ENCODE results near the gene RASSF7. TPM values are rescaled to one million over a fixed set of nuclear protein-coding genes. Genes with fewer than 3 reads are reported as not detected.

RASSF7 gene
- total and polyA plus RNA-seq, 2 of the 8 experiments (the other 6 are each of a cell fraction or from before 2014, with no cell fraction given) = 22.3 to 43.9 TPM

DNA sequence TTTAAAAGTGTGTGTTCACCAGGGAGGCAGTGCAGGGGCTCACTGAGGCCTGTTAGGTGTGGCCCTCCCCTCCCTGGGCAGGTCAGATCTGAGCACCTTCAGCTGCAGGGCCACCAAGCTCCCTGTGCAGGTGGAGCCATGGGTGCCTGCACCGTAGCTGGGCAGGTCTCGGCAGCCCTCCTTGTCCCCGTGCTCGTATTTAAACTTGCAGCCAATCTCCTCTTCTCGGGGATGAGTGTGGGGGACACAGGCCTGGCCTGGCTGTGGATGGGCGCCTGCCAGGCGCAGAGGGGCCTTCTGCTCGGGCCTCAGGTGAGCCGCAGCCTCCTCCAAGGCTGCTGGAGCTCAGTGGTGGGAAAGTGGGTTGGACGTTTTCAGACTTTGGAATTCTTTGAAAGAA lies 34.6 kb downstream of the RASSF7 start:
- no peaks in the 10 kb centered on the region; a peak in 1 of 4 replicates for H3K79me2 ChIP-seq (ENCODE audit: control insufficient read depth in 1 of 2, insufficient read depth in 2 of 2, low read length in 2 of 2)
- H3K79me1 ChIP-seq (ENCODE audit: low read depth, low read length) = peaks cover 4% of the 10 kb centered on the region; the same call in 1 of the 2 replicates
- H2BK5ac ChIP-seq (ENCODE audit: low read depth, low read length) = no peak overlapping the region
- H2BK15ac ChIP-seq (ENCODE audit: low read length) = no peak overlapping the region
- H3K18ac ChIP-seq (ENCODE audit: extremely low read depth, low read length) = no peak overlapping the region
- ChIA-PET CTCF (ENCODE audit: partially characterized antibody) (interaction anchor here (0.5 to 2.4 kb wide), 9 partner anchors 9 to 70 kb away, joined by 3 to 8 read pairs (median 4); no protein-coding TSS in a partner anchor), POLR2A (ENCODE audit: partially characterized antibody) (no interaction called here)
- FAIRE-seq = no peak
- H3K27ac ChIP-seq (ENCODE audit: low read depth, low read length) = no peak overlapping the region; the same call in 1 of the 2 replicates
- no peak overlapping the region for H2AK5ac ChIP-seq (ENCODE audit: low read depth, low read length)
- H3K56ac ChIP-seq (replicated peaks; ENCODE audit: insufficient read length, low read depth, low read length) = no peak overlapping the region
- H4K20me1 ChIP-seq (replicated peaks in 1 of 2; ENCODE audit: control insufficient read depth in 1 of 2, insufficient read depth in 2 of 2, low read length in 2 of 2) = peaks cover 5 to 6% of the 10 kb centered on the region in 2 experiments
- TF ChIP-seq RAD21 (IDR thresholded peaks at IDR 0.05 in 1 of 2, conservative IDR thresholded peaks at IDR 0.05 in 1 of 2; ENCODE audit: low read depth in 2 of 2, low read length in 2 of 2) = no peak
- no peak overlapping the region for H3K4ac ChIP-seq (replicated peaks; ENCODE audit: insufficient read length, low read depth, low read length)
- no peak overlapping the region for H3K9ac ChIP-seq (replicated peaks in 1 of 4; ENCODE audit: extremely low read depth in 1 of 4, low read depth in 3 of 4, low read length in 3 of 4)
- H2BK20ac ChIP-seq (ENCODE audit: low read length) = no peak overlapping the region
- no peaks in the 10 kb centered on the region for H3K27me3 ChIP-seq (replicated peaks in 1 of 4; ENCODE audit: control insufficient read depth in 3 of 4, extremely low read depth in 1 of 4, insufficient read depth in 3 of 4, low read length in 3 of 4)
- H3K23ac ChIP-seq (ENCODE audit: insufficient read length) = no peak overlapping the region
- no peak overlapping the region for H2BK120ac ChIP-seq (replicated peaks; ENCODE audit: low read depth, low read length)
- H4K8ac ChIP-seq (ENCODE audit: extremely low read depth, insufficient read depth, low read length) = no peak overlapping the region
- no peak overlapping the region for H4K5ac ChIP-seq (ENCODE audit: insufficient read length, low read depth, low read length)
- no peak overlapping the region for H2BK12ac ChIP-seq (ENCODE audit: low read depth, low read length)
- no peak overlapping the region for H3K4me2 ChIP-seq (ENCODE audit: insufficient read depth in 1 of 2, low read depth in 2 of 2, low read length in 2 of 2)
- H3K4me3 ChIP-seq (ENCODE audit: extremely low read depth in 1 of 4, insufficient read depth in 2 of 4, low read depth in 3 of 4, low read length in 4 of 4) = no peak overlapping the region
- no peak overlapping the region for H2AFZ ChIP-seq (ENCODE audit: low read length)
- H3K4me1 ChIP-seq (replicated peaks in 1 of 4; ENCODE audit: control insufficient read depth in 3 of 4, insufficient read depth in 4 of 4, low read length in 3 of 4) = no peaks in the 10 kb centered on the region
- H3K14ac ChIP-seq (ENCODE audit: insufficient read length) = no peak overlapping the region
- H3K9me3 ChIP-seq (ENCODE audit: insufficient read depth in 2 of 2, low read depth in 1 of 2, low read length in 1 of 2) = no peaks in the 10 kb centered on the region
- no peak for DNase-seq (ENCODE audit: low read depth in 1 of 2, low spot score in 2 of 2)
- H3K36me3 ChIP-seq (ENCODE audit: control insufficient read depth in 2 of 4, insufficient read depth in 4 of 4, low read length in 3 of 4) = peaks cover 18 to 66% (median 52%) of the 10 kb centered on the region in 4 experiments
- 88% methylated on average over 9 of the region's 10 CpGs; no CpG with 5 or more reads in 1 of the 2 experiments for whole genome bisulfite sequencing, 2 experiments (ENCODE audit: extremely low coverage in 1 of 2, insufficient coverage in 1 of 2, insufficient read length in 1 of 2, insufficient replicate concordance in 2 of 2, low coverage in 1 of 2, low lambda C conversion rate in 2 of 2, missing lambda C conversion rate in 1 of 2)
- H4K91ac ChIP-seq (replicated peaks; ENCODE audit: insufficient read length, low read length) = no peak overlapping the region
- no peaks in the 10 kb centered on the region for H3K23me2 ChIP-seq (ENCODE audit: low read depth, low read length)
